ENCODE data around the gene MCHR1.
"Not testable (repeated sequence)": the region's sequence is repeated elsewhere in the genome, so short reads cannot be mapped to it uniquely, and the experiment has no call there.

The MCHR1 gene

GRCh38 chr22:40655941-40656340, 23.3 kb upstream of the MCHR1 start:
- DNase-seq (ENCODE audit: extremely low read depth in 1 of 2, low read depth in 1 of 2): not testable (repeated sequence)

GRCh38 chr22:40656651-40657050, 22.6 kb upstream of the MCHR1 start:
- not testable (repeated sequence) for DNase-seq (ENCODE audit: extremely low read depth in 1 of 2, low read depth in 1 of 2)

GRCh38 chr22:40659166-40659565, 20.1 kb upstream of the MCHR1 start:
- no peak for DNase-seq (ENCODE audit: extremely low read depth in 1 of 2, low read depth in 1 of 2)

DNA sequence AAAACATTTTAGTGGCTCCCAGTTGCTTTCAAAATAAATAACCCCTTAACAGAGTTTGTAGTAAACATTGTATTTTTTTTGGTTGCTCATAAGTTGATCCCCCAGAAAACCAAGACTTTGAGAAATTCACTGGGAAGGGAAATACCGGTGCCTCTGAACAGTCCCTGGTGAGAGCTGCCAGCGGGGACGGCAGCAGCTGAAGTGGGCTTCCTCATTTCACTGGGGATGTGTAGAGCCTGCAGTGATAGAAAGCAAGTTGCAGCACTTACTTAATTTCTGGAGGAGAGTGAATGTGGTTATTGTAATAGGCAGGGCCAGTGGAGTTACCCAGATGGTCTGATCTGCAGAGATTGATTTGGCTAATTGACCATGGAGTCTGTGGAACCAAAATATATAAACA, 18.6 kb upstream of the MCHR1 start:
- DNase-seq (ENCODE audit: extremely low read depth in 1 of 2, low read depth in 1 of 2): no peak

- no peak for DNase-seq (ENCODE audit: extremely low read depth in 1 of 2, low read depth in 1 of 2)
These were observed 17.6 kb upstream of the MCHR1 start for GRCh38 chr22:40661671-40662070.

DNA sequence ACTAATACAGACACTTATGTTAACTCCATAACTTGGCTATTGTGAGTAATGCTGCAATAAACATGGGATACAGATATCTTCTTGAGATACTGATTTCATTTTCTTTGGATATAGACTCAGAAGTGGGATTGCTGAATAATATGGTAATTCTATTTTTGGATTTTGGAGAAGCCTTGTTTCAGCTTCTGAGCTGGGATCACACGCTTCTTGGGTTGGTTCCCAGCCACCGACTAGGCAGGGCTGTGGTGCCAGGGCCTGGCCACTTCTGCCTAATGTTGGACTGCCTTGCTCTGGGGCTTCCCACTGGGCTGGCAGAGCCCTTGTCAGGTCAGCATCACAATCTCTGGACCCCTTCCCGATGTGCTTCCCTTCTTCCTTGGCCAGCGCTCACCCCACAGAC, 14.0 kb upstream of the MCHR1 start:
- DNase-seq (ENCODE audit: extremely low read depth in 1 of 2, low read depth in 1 of 2): no peak

GRCh38 chr22:40666151-40666848, 13.0 kb upstream of the MCHR1 start:
- no peak for DNase-seq (ENCODE audit: extremely low read depth in 1 of 2, low read depth in 1 of 2)

DNA sequence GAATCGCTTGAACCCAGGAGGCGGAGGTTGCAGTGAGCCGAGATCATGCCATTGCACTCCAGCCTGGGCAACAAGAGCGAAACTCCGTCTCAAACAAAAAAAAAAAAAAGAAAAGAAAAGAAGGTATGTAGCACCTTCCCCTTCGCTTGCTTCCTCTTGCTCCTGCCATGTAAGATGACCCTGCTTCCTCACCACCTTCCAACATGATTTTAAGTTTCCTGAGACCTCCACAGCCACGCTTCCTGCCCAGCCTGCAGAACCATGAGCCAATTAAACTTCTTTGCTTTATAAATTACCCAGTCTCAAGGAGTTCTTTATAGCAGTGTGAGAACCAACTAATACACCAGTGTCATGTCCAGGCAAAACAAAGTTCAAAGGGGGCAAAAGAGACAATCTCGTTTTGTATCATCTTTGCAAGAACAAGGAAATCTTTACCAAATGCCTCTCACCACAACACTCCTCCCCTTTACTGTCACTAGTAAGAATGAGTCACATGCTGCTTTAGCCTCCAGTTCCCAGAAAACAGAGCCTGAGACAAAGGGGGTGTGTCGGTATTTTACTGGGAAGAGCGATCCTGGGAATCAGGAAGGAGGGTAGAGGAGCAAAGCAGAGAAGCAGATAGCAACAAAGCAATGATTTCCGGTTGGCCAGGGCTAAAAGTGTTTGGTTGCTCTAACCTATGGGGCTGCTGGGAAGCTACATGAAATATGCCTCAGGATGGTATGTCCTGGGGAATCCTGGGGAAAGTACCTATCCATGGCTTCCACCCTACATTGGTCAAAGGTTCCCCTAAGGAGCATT, 10.5 kb upstream of the MCHR1 start:
- no peak for DNase-seq (ENCODE audit: extremely low read depth in 1 of 2, low read depth in 1 of 2)

- DNase-seq (ENCODE audit: extremely low read depth in 1 of 2, low read depth in 1 of 2): no peak
These were observed 9.2 kb upstream of the MCHR1 start for GRCh38 chr22:40670058-40670457.

- no peak for DNase-seq (ENCODE audit: extremely low read depth in 1 of 2, low read depth in 1 of 2)
These were observed 7.9 kb upstream of the MCHR1 start for GRCh38 chr22:40671369-40671768.

GRCh38 chr22:40671796-40672360, 7.4 kb upstream of the MCHR1 start:
- DNase-seq (ENCODE audit: extremely low read depth in 1 of 2, low read depth in 1 of 2): no peak

- no peak for DNase-seq (ENCODE audit: extremely low read depth in 1 of 2, low read depth in 1 of 2)
These were observed 6.3 kb upstream of the MCHR1 start for GRCh38 chr22:40673017-40673416.

DNA sequence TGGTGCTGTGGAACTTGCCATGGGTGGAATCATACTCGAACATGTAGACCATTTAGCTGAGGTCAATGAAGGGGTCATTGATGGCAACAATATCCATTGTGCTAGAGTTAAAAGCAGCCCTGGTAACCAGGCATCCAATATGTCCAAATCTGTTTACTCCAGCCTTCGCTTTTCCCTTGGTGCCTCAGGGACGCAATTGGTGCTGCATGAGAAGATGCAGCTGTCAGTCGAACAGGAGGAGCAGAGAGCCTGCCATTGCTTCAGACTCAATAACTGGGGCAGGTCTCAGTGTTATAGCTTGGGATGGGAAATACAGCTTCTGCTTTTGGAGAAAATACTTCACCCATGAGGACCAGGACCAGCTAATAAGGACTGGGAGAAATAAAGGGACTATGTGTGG, 5.0 kb upstream of the MCHR1 start:
- DNase-seq (ENCODE audit: extremely low read depth in 1 of 2, low read depth in 1 of 2): no peak

GRCh38 chr22:40676166-40676565, 3.1 kb upstream of the MCHR1 start:
- DNase-seq (ENCODE audit: extremely low read depth in 1 of 2, low read depth in 1 of 2): not testable (repeated sequence)

- DNase-seq (ENCODE audit: extremely low read depth in 1 of 2, low read depth in 1 of 2): no peak
These were observed 2.6 kb upstream of the MCHR1 start for GRCh38 chr22:40676644-40677043.

DNA sequence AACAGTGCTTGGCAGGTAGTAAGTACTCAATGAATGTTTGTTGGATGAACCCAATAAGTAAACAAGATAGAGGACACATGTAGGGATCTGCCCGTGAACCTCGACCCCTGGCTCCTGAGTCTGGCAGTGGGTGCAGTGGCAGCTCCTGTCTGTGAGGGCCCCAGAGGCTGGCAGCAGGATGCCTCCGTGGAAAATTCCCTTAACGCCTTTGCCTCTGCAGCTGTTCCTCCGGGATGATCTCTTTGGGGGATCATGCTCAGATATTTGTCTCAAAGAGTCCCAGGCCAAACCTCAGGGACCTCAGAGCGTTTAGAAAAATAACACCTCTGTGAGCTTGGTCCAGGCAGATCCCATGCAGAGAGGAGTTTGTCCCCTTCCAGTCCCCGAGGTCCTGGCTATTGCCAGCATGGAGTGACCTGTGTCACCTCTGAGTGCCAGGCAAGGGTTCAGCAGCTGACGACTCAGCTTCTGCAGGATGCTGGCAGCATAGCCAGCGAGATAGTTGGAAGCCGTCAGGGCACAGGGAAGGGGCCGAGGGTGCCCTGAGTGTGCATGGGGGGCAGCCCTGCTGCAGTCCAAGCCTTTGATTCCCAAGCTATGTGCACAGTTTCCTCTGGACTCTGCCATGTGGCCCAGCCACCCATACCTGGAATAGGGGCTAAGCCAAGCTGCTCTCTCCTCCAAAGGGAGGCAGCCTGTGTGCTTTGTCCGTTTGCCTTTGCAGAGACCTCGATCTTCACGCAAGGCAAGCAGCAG, 613 bp upstream of the MCHR1 start:
- DNase-seq (ENCODE audit: extremely low read depth in 1 of 2, low read depth in 1 of 2): no peak

GRCh38 chr22:40679964-40680818, 907 bp downstream of the MCHR1 start:
- no peak for DNase-seq (ENCODE audit: extremely low read depth in 1 of 2, low read depth in 1 of 2)

DNA sequence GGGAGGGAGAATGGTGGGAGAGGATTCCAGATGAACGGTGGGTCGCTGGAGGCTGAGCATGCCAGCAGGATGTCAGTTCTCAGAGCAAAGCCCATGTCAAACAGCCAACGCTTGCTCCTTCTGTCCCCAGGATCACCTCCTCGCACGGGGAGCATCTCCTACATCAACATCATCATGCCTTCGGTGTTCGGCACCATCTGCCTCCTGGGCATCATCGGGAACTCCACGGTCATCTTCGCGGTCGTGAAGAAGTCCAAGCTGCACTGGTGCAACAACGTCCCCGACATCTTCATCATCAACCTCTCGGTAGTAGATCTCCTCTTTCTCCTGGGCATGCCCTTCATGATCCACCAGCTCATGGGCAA, 1.5 kb downstream of the MCHR1 start:
- no peak for DNase-seq (ENCODE audit: extremely low read depth in 1 of 2, low read depth in 1 of 2)

- DNase-seq (ENCODE audit: extremely low read depth in 1 of 2, low read depth in 1 of 2): no peak
These were observed 2.2 kb downstream of the MCHR1 start for GRCh38 chr22:40681451-40681850.

- DNase-seq (ENCODE audit: extremely low read depth in 1 of 2, low read depth in 1 of 2): no peak
These were observed 5.4 kb downstream of the MCHR1 start for GRCh38 chr22:40684728-40685127.

- no peak for DNase-seq (ENCODE audit: extremely low read depth in 1 of 2, low read depth in 1 of 2)
These were observed 6.1 kb downstream of the MCHR1 start for GRCh38 chr22:40685406-40685805.

Measured in activated CD8-positive, alpha-beta memory T cell treated with anti-CD3 and anti-CD28 coated beads for 1 hour (primary cell).